ENCODE measurements around the gene PPP4R3A.
A peak's percentile ranks its signal among the peaks of the same experiment; 100 is the strongest.
"Not testable (repeated sequence)": the region's sequence is repeated elsewhere in the genome, so short reads cannot be mapped to it uniquely, and the experiment has no call there.

PPP4R3A gene

GRCh38 chr14:91510171-91511042 lies at the start of gene PPP4R3A:
Gene PPP4R3A, minus strand, starts transcription at chr14:91510310. Its CDS starts 663 bp downstream, at chr14:91509647.
- DNase-seq = peak; percentile 98

DNA sequence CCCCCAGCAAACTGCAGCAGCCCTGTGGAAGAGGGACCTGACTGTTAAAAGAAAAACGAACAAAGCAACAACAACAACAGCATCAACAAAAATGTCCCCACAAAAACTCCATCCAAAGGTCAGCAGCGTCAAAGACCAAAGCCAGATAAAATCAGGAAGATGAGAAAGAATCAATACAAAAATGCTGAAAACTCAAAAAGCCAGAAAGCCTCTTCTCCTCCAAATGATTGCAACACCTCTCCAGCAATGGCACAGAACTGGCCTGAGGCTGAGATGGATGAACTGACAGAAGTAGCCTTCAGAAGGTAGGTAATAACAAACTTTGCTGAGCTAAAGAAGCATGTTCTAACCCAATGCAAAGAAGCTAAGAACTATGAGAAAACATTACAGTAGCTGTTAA lies 45.4 kb upstream of the PPP4R3A start:
- DNase-seq = no peak

GRCh38 chr14:91554535-91555332 lies 44.6 kb upstream of the PPP4R3A start:
- no peak for DNase-seq

- no peak for DNase-seq
These were observed 38.0 kb upstream of the PPP4R3A start for GRCh38 chr14:91548108-91548507.

DNA sequence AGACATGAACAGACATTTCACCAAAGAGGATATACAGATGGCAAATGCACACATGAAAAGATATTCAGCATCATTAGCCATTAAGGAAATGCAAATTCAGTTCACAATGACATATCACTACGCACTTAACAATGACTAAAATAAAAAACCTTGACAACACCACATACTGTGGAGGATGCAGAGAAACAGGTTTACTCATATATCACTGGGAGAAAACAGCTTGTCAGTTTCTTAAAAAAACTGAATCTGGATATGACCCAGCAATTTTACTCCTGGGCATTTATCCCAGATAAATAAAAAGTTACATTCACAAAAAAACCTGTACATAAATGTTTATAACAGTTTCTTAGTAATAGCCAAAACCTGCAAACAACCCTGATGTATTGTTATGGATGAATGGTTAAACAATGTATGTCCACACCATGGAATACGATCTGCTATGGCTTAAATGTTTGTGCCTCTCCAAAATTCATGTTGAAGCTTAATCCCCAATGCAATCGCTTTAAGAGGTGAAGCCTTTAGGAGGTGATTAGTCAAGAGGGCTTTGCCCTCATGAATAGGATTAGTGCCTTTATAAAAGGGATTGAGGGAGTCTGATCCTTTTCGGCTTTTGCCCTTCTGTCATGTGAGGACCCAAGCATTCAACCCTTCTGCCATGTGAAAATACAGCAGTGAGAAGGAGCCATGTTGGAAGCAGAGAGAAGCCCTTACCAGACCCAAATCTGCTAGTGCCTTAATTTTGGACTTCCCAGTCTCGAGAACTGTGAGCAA lies 36.0 kb upstream of the PPP4R3A start:
- DNase-seq = no peak

DNA sequence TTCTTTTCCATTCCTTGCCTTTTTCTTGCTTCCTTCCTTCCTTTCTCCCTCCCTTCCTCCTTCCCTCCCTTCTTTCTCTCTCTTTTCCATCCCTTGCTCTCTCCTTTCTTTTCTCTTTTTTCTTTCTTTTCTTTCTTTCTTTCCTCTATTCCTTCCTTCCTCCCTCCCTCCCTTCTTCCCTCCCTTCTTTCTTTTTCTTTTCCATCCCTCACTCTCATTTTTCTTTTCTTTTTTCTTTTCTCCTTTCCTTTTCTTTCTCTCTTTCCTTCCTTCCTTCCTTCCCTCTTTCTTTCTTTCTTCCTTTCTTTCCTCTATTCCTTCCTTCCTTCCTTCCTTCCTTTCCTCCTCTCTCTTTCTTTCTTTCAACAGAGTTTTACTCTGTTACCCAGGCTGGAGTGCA lies 35.1 kb upstream of the PPP4R3A start:
- DNase-seq = no peak

DNA sequence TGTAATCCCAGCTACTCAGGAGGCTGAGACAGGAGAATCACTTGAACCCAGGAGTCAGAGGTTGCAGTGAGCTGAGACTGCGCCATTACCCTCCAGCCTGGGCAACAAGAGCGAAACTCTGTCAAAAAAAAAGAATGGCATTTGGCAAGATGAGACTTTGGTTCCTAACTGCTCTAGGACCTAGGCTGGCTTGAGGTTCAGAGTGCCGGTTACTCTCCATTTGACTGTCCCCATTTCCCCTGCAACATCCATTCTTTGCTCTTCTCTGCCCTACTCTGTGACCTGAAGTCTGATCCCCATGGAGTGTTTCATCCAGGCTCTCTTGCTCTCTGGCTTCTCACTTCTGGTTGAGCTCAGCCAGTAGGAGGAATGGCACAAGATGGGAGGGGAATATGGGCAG lies 26.2 kb upstream of the PPP4R3A start:
- DNase-seq = no peak

DNA sequence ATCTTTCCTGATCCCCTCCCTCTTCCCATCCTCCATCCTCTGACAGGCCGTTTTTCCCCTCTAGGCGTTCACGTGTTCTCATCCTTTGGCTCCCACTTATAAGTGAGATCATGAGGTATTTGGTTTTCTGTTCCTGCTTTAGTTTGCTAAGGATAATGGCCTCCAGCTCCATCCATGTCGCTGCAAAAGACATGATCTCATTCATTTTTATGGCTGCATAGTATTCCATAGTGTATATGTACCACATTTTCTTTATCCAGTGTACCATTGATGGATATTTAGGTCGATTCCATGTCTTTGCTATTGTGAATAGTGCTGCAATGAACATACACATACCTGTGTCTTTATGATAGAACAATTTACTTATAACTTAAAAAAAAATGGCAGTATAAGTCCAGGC lies 23.9 kb upstream of the PPP4R3A start:
- not testable (repeated sequence) for DNase-seq

DNA sequence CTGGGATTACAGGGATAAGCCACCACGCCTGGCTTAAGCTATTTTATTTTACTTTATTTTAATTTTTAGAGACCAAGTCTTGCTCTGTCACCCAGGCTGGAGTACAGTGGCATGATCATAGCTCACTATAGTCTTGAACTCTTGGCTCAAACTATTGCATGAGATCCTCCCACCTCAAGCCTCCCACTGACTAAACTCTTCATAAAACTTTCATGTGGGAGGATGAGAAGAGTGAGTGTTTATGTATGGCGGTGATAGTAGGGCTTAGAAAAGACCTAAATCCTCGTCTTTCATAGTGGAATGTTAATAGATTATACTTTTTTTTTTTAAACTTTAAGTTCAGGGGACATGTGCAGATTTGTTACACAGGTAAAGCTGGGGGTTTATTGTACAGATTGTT lies 23.5 kb upstream of the PPP4R3A start:
- no peak for DNase-seq

DNA sequence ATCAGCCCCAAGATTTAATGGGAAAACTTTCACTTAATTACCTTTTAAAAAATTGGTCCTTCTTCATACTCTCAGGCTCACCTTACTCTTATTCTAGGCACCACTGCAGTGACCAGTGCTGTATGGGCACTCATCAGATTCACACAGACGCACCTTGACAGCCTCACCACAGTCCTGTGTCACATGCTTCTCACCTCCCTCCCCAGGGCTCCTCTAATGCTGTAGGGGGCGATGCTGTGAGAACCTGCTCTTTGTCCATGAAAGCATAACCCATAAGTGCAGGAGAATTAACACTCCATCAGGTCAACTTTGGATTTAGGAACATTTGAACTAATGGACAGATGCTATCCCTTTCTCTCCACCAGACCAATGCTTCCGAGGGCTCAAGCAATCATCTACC lies 13.9 kb upstream of the PPP4R3A start:
- DNase-seq = no peak

GRCh38 chr14:91521061-91521640 lies 11.0 kb upstream of the PPP4R3A start:
- DNase-seq = no peak

GRCh38 chr14:91520138-91520537 lies 10.0 kb upstream of the PPP4R3A start:
- DNase-seq = no peak

GRCh38 chr14:91519239-91520036 lies 9.3 kb upstream of the PPP4R3A start:
- no peak for DNase-seq

DNA sequence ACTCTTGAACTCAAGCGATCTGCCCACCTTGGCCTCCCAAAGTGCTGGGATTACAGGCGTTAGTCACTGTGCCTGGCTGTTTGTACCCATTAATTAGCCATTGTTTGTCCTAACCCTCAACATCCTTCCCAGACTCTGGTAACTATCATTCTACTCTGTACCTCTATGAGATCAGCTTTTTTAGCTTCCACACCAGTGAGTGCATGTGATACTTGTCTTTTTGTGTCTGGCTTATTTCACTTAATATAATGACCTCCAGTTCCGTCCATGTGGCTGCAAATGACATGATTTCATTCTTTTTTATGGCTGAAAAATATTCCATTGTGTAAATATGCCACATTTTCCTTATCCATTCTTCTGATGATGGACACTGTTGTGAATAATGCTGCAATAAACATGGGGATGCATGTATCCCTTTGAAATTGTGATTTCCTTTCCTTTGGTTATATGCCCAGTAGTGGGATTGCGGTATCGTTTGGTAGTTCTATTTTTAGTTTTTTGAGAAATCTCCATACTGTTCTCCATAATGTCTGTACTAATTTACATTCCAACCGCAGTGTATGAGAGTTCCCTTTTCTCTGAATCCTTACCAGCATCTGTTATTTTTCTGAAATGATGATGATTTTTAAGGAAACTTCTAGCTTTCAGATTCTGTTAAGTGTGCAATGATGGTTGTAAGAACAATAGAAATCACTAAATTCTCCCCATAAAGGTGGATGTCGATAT lies 6.7 kb upstream of the PPP4R3A start:
- no peak for DNase-seq

GRCh38 chr14:91515979-91516378 lies 5.9 kb upstream of the PPP4R3A start:
- DNase-seq = no peak

- peak; percentile 69 for DNase-seq
These were observed 903 bp upstream of the PPP4R3A start for GRCh38 chr14:91511043-91511383.

DNA sequence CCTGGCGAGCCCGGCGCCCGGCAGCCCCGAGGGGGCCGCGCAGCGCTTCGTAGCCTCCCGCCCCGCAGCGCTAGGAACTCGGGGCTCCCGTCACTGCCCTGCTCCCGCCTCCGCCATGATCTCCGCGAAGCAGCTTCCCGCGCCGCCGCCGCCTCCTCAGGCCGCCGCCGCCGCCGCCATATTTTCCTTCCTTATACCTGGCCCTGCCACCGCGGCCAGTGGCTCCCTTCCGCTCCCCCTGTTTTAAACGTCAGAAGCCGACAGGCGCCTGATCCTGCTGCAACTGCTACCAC lies 286 bp downstream of the PPP4R3A start:
- DNase-seq = no peak

DNA sequence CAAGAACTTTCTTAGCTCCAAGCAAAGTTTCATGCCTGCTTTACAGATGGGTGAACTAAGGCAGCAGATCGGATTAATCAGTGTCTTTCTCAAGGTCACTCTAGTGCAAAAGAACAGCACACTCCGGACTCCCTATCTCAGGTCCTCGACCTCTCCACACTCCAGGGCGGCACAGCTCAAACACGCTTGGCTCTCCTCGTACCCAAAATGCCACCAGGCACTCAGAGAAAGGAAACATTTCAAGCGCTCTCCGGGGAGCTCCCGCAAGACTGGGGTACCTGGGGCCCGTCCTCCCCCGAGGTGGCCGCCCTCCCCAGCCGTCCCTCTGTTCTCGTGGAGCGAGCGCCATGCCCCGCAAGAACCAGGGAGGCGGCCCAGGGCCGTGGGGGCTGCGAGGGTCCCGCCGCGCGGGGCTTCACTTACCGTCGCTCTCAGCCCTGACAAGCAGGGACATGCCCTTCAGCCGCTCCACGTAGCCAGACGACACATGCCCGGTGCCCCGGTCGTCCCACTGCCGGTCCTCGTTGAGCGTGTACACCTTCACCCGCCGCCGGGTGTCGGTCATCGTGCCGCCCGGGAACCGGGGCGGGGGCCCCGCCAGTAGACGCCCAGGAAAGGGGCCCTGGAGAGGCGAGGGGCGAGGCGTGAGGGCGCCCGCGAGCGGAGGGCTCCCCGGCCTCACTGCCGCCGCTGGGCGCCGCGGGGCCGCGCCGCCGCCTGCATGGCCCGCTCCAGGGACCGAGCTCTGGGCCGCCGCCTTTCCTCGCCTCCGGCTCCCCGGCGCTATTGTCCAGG lies 830 bp downstream of the PPP4R3A start:
- peak; percentile 52 for DNase-seq

DNA sequence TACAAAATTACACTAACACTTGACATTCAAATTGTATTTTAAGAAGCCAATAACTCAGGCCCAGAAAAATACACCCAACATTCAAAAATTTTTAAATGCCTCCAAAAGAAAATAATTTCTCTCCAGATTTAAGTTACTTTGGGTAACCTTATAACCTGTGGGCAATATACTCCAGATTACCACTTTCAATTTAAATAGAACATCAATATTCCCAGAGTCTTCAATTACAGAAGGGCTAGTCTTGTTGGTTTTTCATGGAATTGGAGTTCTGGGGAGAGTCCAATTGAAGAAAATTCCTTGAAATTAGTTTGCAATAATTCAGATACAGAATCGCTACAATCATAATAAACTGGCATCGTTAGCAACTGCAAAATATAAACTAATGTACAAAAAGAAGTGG lies 2.0 kb downstream of the PPP4R3A start:
- DNase-seq = no peak

DNA sequence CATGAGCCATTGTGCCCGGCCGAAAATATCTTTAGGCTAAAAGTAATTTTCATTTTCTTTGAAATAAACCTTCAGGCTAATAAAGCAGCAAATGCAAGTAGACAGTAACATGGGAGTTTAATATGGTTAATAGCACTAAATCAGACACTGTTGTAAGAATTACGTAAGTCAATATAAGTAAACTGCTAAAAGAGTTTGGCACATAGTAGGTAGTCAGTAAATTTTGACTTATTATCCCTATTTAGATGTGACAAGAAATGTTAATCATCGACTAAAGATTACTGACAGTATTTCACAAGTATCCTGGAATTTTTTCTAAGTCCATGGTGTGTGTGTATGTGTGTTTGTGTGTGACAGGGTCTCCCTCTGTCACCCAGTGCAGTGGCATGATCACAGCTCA lies 3.9 kb downstream of the PPP4R3A start:
- DNase-seq = no peak

GRCh38 chr14:91503000-91503504 lies 7.1 kb downstream of the PPP4R3A start:
- DNase-seq = no peak

Measured in DMS79 treated with DMSO at 0.1 percent for 48 hours (cell line).